CD14-positive monocyte (primary cell): Measurements from ENCODE around the gene ZNF423. TPM values are rescaled to one million over a fixed set of nuclear protein-coding genes. Genes with fewer than 3 reads are reported as not detected.

Source experiments
- DNase-seq, 3 donors: peaks; one replicate each; pipeline ENCODE4 v3.0.0-alpha.2; 2011 to 2022
- H2AFZ ChIP-seq: 2 replicates; pipeline ENCODE4 v1.6.0; 2012; ENCODE audit warnings: mild to moderate bottlenecking, low read depth, low read length, inconsistent platforms; ENCODE audit not compliant: insufficient read depth, poor library complexity, severe bottlenecking
- H3K27ac ChIP-seq, 2 donors: 1 replicate in 1 of 2; 2 replicates in 1 of 2; pipeline ENCODE4 v1.5.1; 2012 to 2013; ENCODE audit warnings: low read length in 2 of 2, control low read depth in 1 of 2, inconsistent platforms in 1 of 2, low read depth in 1 of 2, mild to moderate bottlenecking in 1 of 2
- H3K27me3 ChIP-seq, 2 donors: one replicate each; pipeline versions ENCODE4 v1.6.0 to v1.6.1; 2011 to 2013; ENCODE audit warnings: low read length in 2 of 2; ENCODE audit not compliant: control insufficient read depth in 2 of 2, insufficient read depth in 2 of 2
- H3K36me3 ChIP-seq, 2 donors: replicated peaks in 1 of 2; 1 replicate in 1 of 2; 2 replicates in 1 of 2; pipeline versions ENCODE4 v1.5.1 to v1.6.1; 2012 to 2013; ENCODE audit warnings: low read length in 2 of 2, control low read depth in 1 of 2, inconsistent platforms in 1 of 2, mild to moderate bottlenecking in 1 of 2; ENCODE audit not compliant: insufficient read depth in 2 of 2, control insufficient read depth in 1 of 2
- H3K4me1 ChIP-seq, 2 donors: 1 replicate in 1 of 2; 2 replicates in 1 of 2; pipeline versions ENCODE4 v1.5.1 to v1.6.1; 2012 to 2013; ENCODE audit warnings: low read length in 2 of 2, control low read depth in 1 of 2, inconsistent platforms in 1 of 2, mild to moderate bottlenecking in 1 of 2, moderate library complexity in 1 of 2; ENCODE audit not compliant: insufficient read depth in 2 of 2, control insufficient read depth in 1 of 2
- H3K4me2 ChIP-seq: replicated peaks from 2 replicates; pipeline ENCODE3; 2012; ENCODE audit warnings: low read length, moderate library complexity, mild to moderate bottlenecking; ENCODE audit not compliant: poor library complexity, severe bottlenecking; ENCODE audit errors: extremely low read depth
- H3K4me3 ChIP-seq, 3 experiments: fragments of 200-600 bp in 1 of 3; sonication (generic) in 1 of 3; replicated peaks in 1 of 3; 1 replicate in 2 of 3; 2 replicates in 1 of 3; pipeline ENCODE4 v1.5.1; 2011 to 2013; ENCODE audit warnings: low read length in 3 of 3, mild to moderate bottlenecking in 3 of 3, control low read depth in 2 of 3, low read depth in 2 of 3, inconsistent platforms in 1 of 3, moderate library complexity in 1 of 3
- H3K79me2 ChIP-seq: 2 replicates; pipeline ENCODE4 v1.6.0; 2012; ENCODE audit warnings: mild to moderate bottlenecking, control low read depth, inconsistent platforms, low read length, moderate library complexity; ENCODE audit not compliant: insufficient read depth
- H3K9ac ChIP-seq: 2 replicates; pipeline ENCODE4 v1.6.0; 2017; ENCODE audit warnings: low read length, mild to moderate bottlenecking; ENCODE audit not compliant: insufficient read depth, poor library complexity, severe bottlenecking
- H3K9me3 ChIP-seq, 2 donors: replicated peaks in 1 of 2; 1 replicate in 1 of 2; 2 replicates in 1 of 2; pipeline versions ENCODE4 v1.5.1 to v1.6.1; 2012 to 2013; ENCODE audit warnings: low read length in 2 of 2, control low read depth in 1 of 2; ENCODE audit not compliant: control insufficient read depth in 1 of 2, insufficient read depth in 1 of 2
- H4K20me1 ChIP-seq: 2 replicates; pipeline ENCODE4 v1.6.0; 2012; ENCODE audit warnings: mild to moderate bottlenecking, low read length, control low read depth, moderate library complexity; ENCODE audit not compliant: insufficient read depth
- H3K27ac Mint-ChIP-seq, 7 donors: one replicate each; pipeline ENCODE4 v1.8.0; 2020; ENCODE audit warnings: mild to moderate bottlenecking in 7 of 7, mixed read lengths in 7 of 7, moderate library complexity in 6 of 7, inconsistent platforms in 2 of 7
- H3K27me3 Mint-ChIP-seq, 3 donors: one replicate each; pipeline ENCODE4 v1.8.0; 2021 to 2022; ENCODE audit warnings: low read depth in 3 of 3, mild to moderate bottlenecking in 3 of 3, mixed read lengths in 3 of 3, moderate library complexity in 3 of 3, inconsistent platforms in 1 of 3
- H3K36me3 Mint-ChIP-seq, 2 donors: one replicate each; pipeline ENCODE4 v1.8.0; 2020; ENCODE audit warnings: mixed read lengths in 2 of 2, inconsistent platforms in 1 of 2, mild to moderate bottlenecking in 1 of 2
- H3K4me1 Mint-ChIP-seq: one replicate; pipeline ENCODE4 v1.8.0; 2020; ENCODE audit warnings: mild to moderate bottlenecking, mixed read lengths
- H3K4me3 Mint-ChIP-seq, 2 donors: one replicate each; pipeline ENCODE4 v1.8.0; 2020; ENCODE audit warnings: mild to moderate bottlenecking in 2 of 2, mixed read lengths in 2 of 2, moderate library complexity in 1 of 2
- H3K9me3 Mint-ChIP-seq, 7 donors: one replicate each; pipeline ENCODE4 v1.8.0; 2020 to 2022; ENCODE audit warnings: mixed read lengths in 7 of 7, mild to moderate bottlenecking in 6 of 7, moderate library complexity in 6 of 7, inconsistent platforms in 2 of 7
- WGBS: methylation state at CpG from one replicate; pipeline ENCODE4 v1.1.5; 2013; ENCODE audit warnings: missing lambda C conversion rate; ENCODE audit not compliant: insufficient coverage; 5-methylcytosine and 5-hydroxymethylcytosine counted together
- intact Hi-C, 2 donors: fragments of 100-400 bp; cut with micrococcal nuclease; formaldehyde crosslinking; loops; one replicate each; pipeline versions ENCODE4 v1.15.0 to v1.15.1; 2023
- polyA plus RNA-seq, 3 donors: library from polyadenylated mRNA; depleted of rRNA in 1 of 3; unstranded in 2 of 3; stranded (reverse) in 1 of 3; fragments of 300-500 nt in 2 of 3; fragments of >200 nt in 1 of 3; fragmentation: Illumina TruSeq in 2 of 3; gene quantifications; 1 replicate in 2 of 3; 2 replicates in 1 of 3; pipeline ENCODE4 v1.2.3, GENCODE V29; 2012 to 2021
- TF ChIP-seq, protein P1 (sequence below): fragments of 200-600 bp; IDR thresholded peaks from one replicate; pipeline ENCODE4 v1.8.0; 2022; ENCODE audit warnings: antibody characterized with exemption, mild to moderate bottlenecking

The ZNF423 gene
- polyA plus RNA-seq, 3 donors = not detected

DNA sequence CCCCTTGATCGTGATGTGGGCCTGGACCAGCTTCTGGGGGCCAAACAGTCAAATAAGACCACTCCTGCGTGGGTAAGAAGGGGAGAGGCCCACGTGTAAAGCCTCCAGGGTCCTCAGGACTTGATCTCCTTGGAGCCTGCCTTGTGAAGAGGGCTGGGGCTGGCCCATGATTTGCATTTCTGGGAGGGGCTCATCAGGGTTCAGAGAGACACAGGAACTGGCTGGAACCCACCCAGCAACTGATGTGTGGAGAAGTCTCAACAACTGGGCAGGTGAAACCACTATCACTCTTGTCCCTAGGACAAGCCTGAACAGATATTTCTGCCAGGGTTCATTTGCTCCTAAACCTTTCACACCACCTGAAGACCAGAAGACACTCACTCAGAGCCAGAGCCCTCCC is 214.7 kb downstream of the ZNF423 start:
- peaks cover 2 to 6% (median 4%) of the 10 kb centered on the region in 3 donors for H3K27me3 Mint-ChIP-seq
- no peak overlapping the region for H3K27ac ChIP-seq
- no peaks in the 10 kb centered on the region for H3K36me3 Mint-ChIP-seq
- H3K4me3 ChIP-seq = no peak overlapping the region
- H4K20me1 ChIP-seq = no peaks in the 10 kb centered on the region
- 79% methylated on average over 3 of the region's 3 CpGs for WGBS
- TF ChIP-seq, protein P1, sequence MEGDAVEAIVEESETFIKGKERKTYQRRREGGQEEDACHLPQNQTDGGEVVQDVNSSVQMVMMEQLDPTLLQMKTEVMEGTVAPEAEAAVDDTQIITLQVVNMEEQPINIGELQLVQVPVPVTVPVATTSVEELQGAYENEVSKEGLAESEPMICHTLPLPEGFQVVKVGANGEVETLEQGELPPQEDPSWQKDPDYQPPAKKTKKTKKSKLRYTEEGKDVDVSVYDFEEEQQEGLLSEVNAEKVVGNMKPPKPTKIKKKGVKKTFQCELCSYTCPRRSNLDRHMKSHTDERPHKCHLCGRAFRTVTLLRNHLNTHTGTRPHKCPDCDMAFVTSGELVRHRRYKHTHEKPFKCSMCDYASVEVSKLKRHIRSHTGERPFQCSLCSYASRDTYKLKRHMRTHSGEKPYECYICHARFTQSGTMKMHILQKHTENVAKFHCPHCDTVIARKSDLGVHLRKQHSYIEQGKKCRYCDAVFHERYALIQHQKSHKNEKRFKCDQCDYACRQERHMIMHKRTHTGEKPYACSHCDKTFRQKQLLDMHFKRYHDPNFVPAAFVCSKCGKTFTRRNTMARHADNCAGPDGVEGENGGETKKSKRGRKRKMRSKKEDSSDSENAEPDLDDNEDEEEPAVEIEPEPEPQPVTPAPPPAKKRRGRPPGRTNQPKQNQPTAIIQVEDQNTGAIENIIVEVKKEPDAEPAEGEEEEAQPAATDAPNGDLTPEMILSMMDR = no peak
- no peaks in the 10 kb centered on the region for H3K79me2 ChIP-seq
- no peaks in the 10 kb centered on the region for H3K4me1 ChIP-seq
- no peak overlapping the region for H3K4me3 Mint-ChIP-seq
- H3K36me3 ChIP-seq = no peaks in the 10 kb centered on the region
- peaks cover 0 to 15% (median 6%) of the 10 kb centered on the region in 7 donors for H3K9me3 Mint-ChIP-seq
- H2AFZ ChIP-seq = no peak overlapping the region
- no peak overlapping the region for H3K4me2 ChIP-seq
- intact Hi-C loops = no loop called here
- H3K27me3 ChIP-seq = no peaks in the 10 kb centered on the region
- peaks cover 7 to 11% of the 10 kb centered on the region in 2 donors for H3K9me3 ChIP-seq
- H3K27ac Mint-ChIP-seq = no peak overlapping the region
- no peak for DNase-seq
- H3K4me1 Mint-ChIP-seq = no peaks in the 10 kb centered on the region
- no peak overlapping the region for H3K9ac ChIP-seq

DNA sequence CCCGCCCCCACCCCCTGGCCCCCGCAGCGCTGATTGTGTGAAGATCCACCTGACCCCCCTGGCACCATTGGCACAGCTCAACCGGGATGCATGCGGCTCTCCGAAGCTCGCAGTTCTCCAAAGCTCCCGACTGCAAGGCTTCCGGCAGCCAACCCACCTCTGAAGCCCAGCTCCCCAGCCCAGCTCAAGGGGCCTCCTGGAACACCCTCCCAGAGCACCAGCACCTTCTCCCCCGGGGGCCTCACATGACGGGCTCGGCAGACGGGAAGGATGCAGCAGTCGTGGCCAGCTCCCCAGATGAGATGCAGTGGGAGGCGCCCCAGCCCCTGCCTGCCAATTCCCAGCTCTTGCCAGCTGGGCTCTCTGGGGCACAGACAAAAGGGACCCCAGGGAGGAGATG is 215.3 kb downstream of the ZNF423 start:
- peaks cover 2 to 6% of the 10 kb centered on the region in 2 donors for H3K9me3 ChIP-seq
- Mint-ChIP-seq H3K9me3 (peaks cover 0 to 8% (median 1%) of the 10 kb centered on the region in 7 donors), H3K4me1 (no peaks in the 10 kb centered on the region), H3K27me3 (peaks cover 2 to 6% (median 4%) of the 10 kb centered on the region in 3 donors), H3K36me3 (no peaks in the 10 kb centered on the region), H3K27ac (no peak overlapping the region), H3K4me3 (no peak overlapping the region)
- no peaks in the 10 kb centered on the region for H3K4me1 ChIP-seq
- intact Hi-C loops = no loop called here
- no peaks in the 10 kb centered on the region for H3K27me3 ChIP-seq
- WGBS = 46% methylated on average over 6 of the region's 15 CpGs
- no peak overlapping the region for H3K9ac ChIP-seq
- no peak overlapping the region for H2AFZ ChIP-seq
- TF ChIP-seq, protein P1 = no peak
- no peaks in the 10 kb centered on the region for H4K20me1 ChIP-seq
- no peak overlapping the region for H3K4me2 ChIP-seq
- H3K27ac ChIP-seq = no peak overlapping the region
- no peaks in the 10 kb centered on the region for H3K79me2 ChIP-seq
- no peak for DNase-seq
- no peaks in the 10 kb centered on the region for H3K36me3 ChIP-seq
- H3K4me3 ChIP-seq = no peak overlapping the region
